ENCODE data around the gene TENM3.

- no peak for TF ChIP-seq EZH2 (IDR thresholded peaks at IDR 0.05; ENCODE audit: low read depth)
- TF ChIP-seq CTCF (conservative IDR thresholded peaks at IDR 0.05) = no peak
Measured at GRCh38 chr4:182640491-182640890, 397.3 kb downstream of the TENM3 start.
